ENCODE measurements around the gene NECTIN1.

The NECTIN1 gene

DNA sequence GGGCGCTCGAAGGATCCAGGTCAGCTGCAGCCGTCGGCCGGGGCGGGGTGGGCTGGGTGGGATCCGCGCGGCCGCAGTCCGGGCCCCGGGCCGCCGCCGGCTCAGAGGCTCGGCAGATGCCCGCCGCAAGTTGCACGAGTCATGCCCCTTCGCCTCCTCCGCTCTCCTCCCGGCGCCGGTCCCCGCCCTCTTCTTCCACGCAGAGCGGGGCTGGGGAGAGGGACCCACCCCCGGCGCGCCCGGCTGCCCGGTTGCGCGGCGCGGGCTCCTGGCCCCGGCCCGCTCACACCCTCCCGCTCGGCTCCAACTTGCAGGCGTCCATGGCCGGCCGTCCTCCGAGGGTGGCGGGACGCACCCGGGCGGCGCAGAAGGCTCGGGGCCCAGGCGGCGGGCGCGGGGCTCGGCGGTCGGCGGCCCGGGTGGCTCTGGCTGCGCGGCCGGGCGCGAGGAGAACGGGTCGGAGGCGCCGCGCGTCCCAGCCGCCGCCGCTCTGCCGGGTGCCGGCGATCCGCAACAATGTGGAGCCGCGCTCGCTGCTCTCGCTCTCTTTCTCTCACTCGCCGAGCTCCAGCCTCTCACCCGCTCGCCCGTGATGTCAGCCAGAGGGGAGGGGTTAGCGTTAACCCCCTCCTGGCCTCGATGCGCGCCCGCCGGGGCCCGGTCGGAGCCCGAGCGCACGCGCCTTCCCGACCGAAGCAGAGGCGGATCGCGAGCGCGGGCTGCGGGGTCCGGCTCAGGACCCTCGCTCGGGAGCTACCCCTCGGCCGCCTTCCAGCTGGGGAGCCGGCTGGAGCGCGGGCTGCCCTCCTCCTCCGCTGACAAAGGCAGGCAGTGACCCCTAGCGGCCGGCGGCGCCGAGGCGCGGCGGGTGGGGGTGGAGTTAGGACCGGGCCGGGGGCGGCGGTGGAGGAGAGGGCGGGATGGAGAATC lies at the start of gene NECTIN1:
NECTIN1 (minus strand) TSS at position 550 of the 930 bp plus-strand sequence. CDS start 647 bp downstream, outside the sequence.
- FAIRE-seq: no peak
- peak; percentile 88 for DNase-seq (ENCODE audit: insufficient read length, low spot score)
- TF ChIP-seq POLR2A (IDR thresholded peaks at IDR 0.05; ENCODE audit: low read depth, low read length): peak; percentile 82

DNA sequence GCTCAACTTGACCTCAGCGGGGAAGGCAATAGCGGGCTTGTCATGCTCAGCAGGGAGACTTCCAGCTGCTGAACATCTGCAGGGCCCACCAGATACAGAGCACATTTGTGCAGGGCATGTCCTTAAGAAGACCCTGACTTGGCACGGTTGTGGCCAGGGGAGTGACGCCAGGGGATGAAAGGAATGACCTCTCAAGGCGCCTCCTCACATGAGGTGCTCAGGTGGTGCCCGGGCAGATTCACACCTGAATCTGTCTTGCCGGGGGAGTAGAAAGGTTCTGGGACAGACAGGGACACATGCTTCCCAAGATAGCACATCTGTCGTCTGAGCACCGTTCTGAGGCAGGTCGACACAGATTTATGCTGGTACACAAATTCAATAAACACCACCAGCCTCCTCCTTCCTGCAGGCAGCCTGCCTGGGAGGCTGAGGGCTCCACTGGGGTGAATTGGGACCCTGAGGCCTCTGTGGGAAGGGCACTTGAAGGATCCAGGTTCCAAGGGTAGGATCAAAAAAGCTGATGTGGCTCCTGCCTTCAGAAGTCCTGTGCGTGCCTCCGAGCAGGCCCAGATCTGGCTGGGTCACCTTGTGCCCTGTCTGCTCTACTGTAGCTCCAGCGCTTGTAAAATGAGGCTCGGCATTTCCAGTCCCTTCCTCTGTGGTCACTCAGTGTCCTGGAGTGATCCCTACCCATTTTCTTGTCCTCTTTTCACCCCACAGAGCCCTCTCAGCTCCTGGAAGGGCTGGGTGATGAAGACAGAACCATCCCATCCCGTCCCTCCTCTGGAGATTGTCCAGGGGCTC lies 49.6 kb upstream of the NECTIN1 start:
- no peak for FAIRE-seq
- TF ChIP-seq POLR2A (IDR thresholded peaks at IDR 0.05; ENCODE audit: low read depth, low read length): no peak

DNA sequence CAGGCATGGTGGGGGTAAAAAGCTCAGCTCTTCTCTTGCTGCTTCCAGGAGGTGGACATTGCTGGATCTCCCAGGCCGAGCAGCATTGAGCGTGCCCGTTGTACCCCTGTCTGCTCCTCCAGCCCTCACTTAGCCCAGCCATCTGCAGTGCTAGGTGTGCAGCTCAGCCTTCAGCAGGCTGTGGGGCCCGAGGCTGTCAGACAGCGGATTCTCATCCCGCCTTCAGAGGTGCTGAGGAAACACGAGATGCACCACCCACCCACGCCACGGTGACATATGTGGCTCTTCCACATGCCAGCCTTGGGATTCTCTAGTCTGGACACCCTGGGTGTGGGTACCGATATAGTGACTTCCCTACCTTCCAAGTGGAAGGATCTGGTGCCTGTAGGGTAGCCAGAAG lies 48.9 kb upstream of the NECTIN1 start:
- no peak for TF ChIP-seq POLR2A (IDR thresholded peaks at IDR 0.05; ENCODE audit: low read depth, low read length)
- no peak for DNase-seq (ENCODE audit: insufficient read length, low spot score)
- no peak for FAIRE-seq

More for the DNA sequence above, 49.6 kb upstream of the NECTIN1 start:
- DNase-seq (ENCODE audit: insufficient read length, low spot score): no peak

GRCh38 chr11:119776651-119777050 lies 47.7 kb upstream of the NECTIN1 start:
- no peak for TF ChIP-seq POLR2A (IDR thresholded peaks at IDR 0.05; ENCODE audit: low read depth, low read length)
- FAIRE-seq: no peak
- no peak for DNase-seq (ENCODE audit: insufficient read length, low spot score)

DNA sequence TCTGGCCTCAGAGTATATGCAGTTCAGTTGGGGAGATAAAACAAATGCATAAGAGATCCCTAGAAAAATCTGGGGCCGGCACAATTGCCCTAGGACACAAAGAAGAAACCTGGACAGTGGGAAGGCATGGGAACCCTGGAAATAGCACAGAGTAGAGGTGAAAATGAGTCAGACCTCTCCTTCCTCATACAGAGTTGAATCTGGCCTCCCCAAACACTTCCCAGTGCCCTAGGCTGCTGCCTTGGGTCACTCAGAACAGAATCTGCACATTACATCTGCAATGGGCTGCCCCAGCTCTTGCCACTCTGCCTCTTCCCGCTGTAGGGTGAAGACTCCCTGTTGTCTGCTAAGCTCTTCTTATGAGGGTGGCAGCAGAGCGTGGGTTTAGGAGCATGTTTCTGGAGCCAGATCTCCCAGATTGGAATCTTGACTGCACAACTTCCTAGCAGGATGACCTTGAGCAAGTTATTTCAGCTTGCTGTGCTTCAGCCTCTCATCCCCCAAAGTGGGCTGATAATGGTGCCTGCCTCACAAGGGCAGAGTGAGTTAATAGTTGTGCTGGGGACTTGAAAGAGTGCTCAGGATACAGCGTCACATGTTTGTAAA lies 47.1 kb upstream of the NECTIN1 start:
- no peak for FAIRE-seq
- no peak for TF ChIP-seq POLR2A (IDR thresholded peaks at IDR 0.05; ENCODE audit: low read depth, low read length)
- DNase-seq (ENCODE audit: insufficient read length, low spot score): no peak

GRCh38 chr11:119774172-119774763 lies 45.3 kb upstream of the NECTIN1 start:
- TF ChIP-seq POLR2A (IDR thresholded peaks at IDR 0.05; ENCODE audit: low read depth, low read length): no peak
- no peak for DNase-seq (ENCODE audit: insufficient read length, low spot score)
- FAIRE-seq: no peak

- no peak for TF ChIP-seq POLR2A (IDR thresholded peaks at IDR 0.05; ENCODE audit: low read depth, low read length)
- FAIRE-seq (no peak), DNase-seq (ENCODE audit: insufficient read length, low spot score) (no peak)
These were observed 43.8 kb upstream of the NECTIN1 start for GRCh38 chr11:119772641-119773415.

DNA sequence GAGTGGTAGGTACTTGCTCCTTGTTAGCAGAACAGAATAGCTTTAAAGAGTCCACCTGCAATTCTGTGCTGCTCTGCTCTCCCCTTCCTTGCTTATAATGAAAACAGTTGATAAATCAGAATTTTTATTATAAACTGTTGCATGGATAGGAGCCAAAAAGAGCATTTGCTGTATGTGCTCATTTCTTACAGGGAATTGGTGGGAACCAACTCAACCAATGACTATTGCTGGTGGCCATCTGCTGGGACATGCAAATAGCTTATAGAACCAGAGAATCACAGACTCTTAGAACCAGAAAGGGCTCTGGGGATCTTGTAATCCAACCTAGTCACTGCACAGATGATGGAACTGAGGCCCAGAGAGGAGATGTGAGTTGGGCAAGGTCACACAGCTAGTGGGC lies 43.1 kb upstream of the NECTIN1 start:
- FAIRE-seq: no peak

GRCh38 chr11:119771172-119771770 lies 42.3 kb upstream of the NECTIN1 start:
- no peak for FAIRE-seq
- TF ChIP-seq POLR2A (IDR thresholded peaks at IDR 0.05; ENCODE audit: low read depth, low read length): no peak
- DNase-seq (ENCODE audit: insufficient read length, low spot score): no peak

More for the DNA sequence above, 43.1 kb upstream of the NECTIN1 start:
- no peak for TF ChIP-seq POLR2A (IDR thresholded peaks at IDR 0.05; ENCODE audit: low read depth, low read length)
- no peak for DNase-seq (ENCODE audit: insufficient read length, low spot score)

DNA sequence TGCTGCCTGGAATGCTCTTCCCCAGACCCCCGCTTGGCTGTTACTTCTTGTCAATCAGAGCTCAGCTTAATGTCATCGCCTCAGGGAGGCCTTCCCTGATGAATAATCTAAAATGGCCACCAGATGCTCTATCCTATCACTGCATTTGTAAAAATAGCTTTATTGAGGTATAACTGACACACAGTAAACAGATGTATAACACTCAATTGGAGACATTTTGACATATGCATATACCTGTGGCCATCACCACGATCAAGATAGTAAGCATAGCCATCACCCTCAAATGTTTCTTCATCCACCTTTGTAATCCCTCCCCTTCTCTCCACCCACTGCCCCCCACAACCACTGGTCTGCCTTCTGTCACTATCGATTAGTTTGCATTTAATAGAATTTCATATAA lies 36.6 kb upstream of the NECTIN1 start:
- FAIRE-seq: no peak
- TF ChIP-seq POLR2A (IDR thresholded peaks at IDR 0.05; ENCODE audit: low read depth, low read length): no peak

GRCh38 chr11:119764108-119764868 lies 35.3 kb upstream of the NECTIN1 start:
- peak; percentile 69 for FAIRE-seq
- DNase-seq (ENCODE audit: insufficient read length, low spot score): peak; percentile 54
- no peak for TF ChIP-seq POLR2A (IDR thresholded peaks at IDR 0.05; ENCODE audit: low read depth, low read length)

More for the DNA sequence above, 36.6 kb upstream of the NECTIN1 start:
- no peak for DNase-seq (ENCODE audit: insufficient read length, low spot score)
